Neuronal stem cell (in vitro differentiated cells): ENCODE results near the gene PPP1R2.
A peak's percentile ranks its signal among the peaks of the same experiment; 100 is the strongest.

ENCODE experiments used
- DNase-seq: peaks from one replicate; pipeline ENCODE4 v3.0.0-alpha.2; 2013; ENCODE audit warnings: low spot score
- H2AFZ ChIP-seq: one replicate; pipeline ENCODE4 v1.6.1; 2013; ENCODE audit warnings: mild to moderate bottlenecking, low read length, inconsistent platforms
- H2AK5ac ChIP-seq: 2 replicates; pipeline ENCODE4 v1.6.1; 2013; ENCODE audit warnings: low read depth, mild to moderate bottlenecking, inconsistent platforms, low read length, moderate library complexity, mixed read lengths
- H2BK120ac ChIP-seq: 2 replicates; pipeline ENCODE4 v1.6.1; 2013; ENCODE audit warnings: low read depth, mild to moderate bottlenecking, inconsistent platforms, low read length, moderate library complexity, mixed read lengths
- H2BK12ac ChIP-seq: one replicate; pipeline ENCODE4 v1.6.1; 2013; ENCODE audit warnings: low read length, inconsistent platforms
- H2BK15ac ChIP-seq: 2 replicates; pipeline ENCODE4 v1.6.1; 2013; ENCODE audit warnings: mild to moderate bottlenecking, low read length, inconsistent platforms, mixed read lengths
- H2BK5ac ChIP-seq: one replicate; pipeline ENCODE4 v1.6.1; 2013; ENCODE audit warnings: inconsistent platforms, mild to moderate bottlenecking, low read length, moderate library complexity
- H3K14ac ChIP-seq: one replicate; pipeline ENCODE4 v1.6.1; 2013; ENCODE audit warnings: low read length, inconsistent platforms
- H3K18ac ChIP-seq: 2 replicates; pipeline ENCODE4 v1.6.1; 2013; ENCODE audit warnings: low read length, inconsistent platforms
- H3K23ac ChIP-seq: 2 replicates; pipeline ENCODE4 v1.6.1; 2013; ENCODE audit warnings: low read depth, mild to moderate bottlenecking, mixed read lengths, low read length, inconsistent platforms; ENCODE audit not compliant: poor library complexity
- H3K27ac ChIP-seq: replicated peaks from 3 replicates; pipeline ENCODE4 v1.5.1; 2013; ENCODE audit warnings: low read length, inconsistent platforms
- H3K27me3 ChIP-seq, 3 experiments: 2 replicates each; pipeline ENCODE4 v1.6.1; 2013; ENCODE audit warnings: low read length in 3 of 3, mild to moderate bottlenecking in 2 of 3, inconsistent platforms in 1 of 3, low read depth in 1 of 3, mixed read lengths in 1 of 3, moderate library complexity in 1 of 3; ENCODE audit not compliant: control insufficient read depth in 3 of 3, insufficient read depth in 3 of 3
- H3K36me3 ChIP-seq, 2 donors: replicated peaks in 1 of 2; 2 replicates each; pipeline ENCODE4 v1.6.1; 2013; ENCODE audit warnings: low read length in 2 of 2; ENCODE audit not compliant: control insufficient read depth in 2 of 2, insufficient read depth in 2 of 2
- H3K4ac ChIP-seq: 2 replicates; pipeline ENCODE4 v1.6.1; 2013; ENCODE audit warnings: inconsistent platforms, mild to moderate bottlenecking, low read length, moderate library complexity
- H3K4me1 ChIP-seq, 2 donors: 1 replicate in 1 of 2; 2 replicates in 1 of 2; pipeline ENCODE4 v1.6.1; 2013; ENCODE audit warnings: low read length in 2 of 2, low read depth in 1 of 2; ENCODE audit not compliant: control insufficient read depth in 2 of 2, insufficient read depth in 1 of 2
- H3K4me2 ChIP-seq: one replicate; pipeline ENCODE4 v1.6.1; 2013; ENCODE audit warnings: mild to moderate bottlenecking, low read length, inconsistent platforms; ENCODE audit not compliant: insufficient read depth, poor library complexity, severe bottlenecking
- H3K4me3 ChIP-seq, 2 donors: 2 replicates each; pipeline ENCODE4 v1.5.1; 2013; ENCODE audit warnings: low read length in 2 of 2, mild to moderate bottlenecking in 2 of 2, inconsistent platforms in 1 of 2, moderate library complexity in 1 of 2
- H3K79me1 ChIP-seq: one replicate; pipeline ENCODE4 v1.6.1; 2013; ENCODE audit warnings: low read depth, mild to moderate bottlenecking, inconsistent platforms, low read length, moderate library complexity
- H3K9ac ChIP-seq: one replicate; pipeline ENCODE4 v1.6.1; 2013; ENCODE audit warnings: mild to moderate bottlenecking, low read depth, low read length, inconsistent platforms; ENCODE audit not compliant: poor library complexity
- H3K9me3 ChIP-seq, 2 donors: replicated peaks in 1 of 2; 2 replicates each; pipeline versions ENCODE3 to v1.6.1; 2013; ENCODE audit warnings: low read length in 2 of 2, mild to moderate bottlenecking in 2 of 2, inconsistent platforms in 1 of 2, low read depth in 1 of 2, mixed read lengths in 1 of 2, moderate library complexity in 1 of 2; ENCODE audit not compliant: control insufficient read depth in 2 of 2, insufficient read depth in 1 of 2
- H4K8ac ChIP-seq: one replicate; pipeline ENCODE4 v1.6.1; 2013; ENCODE audit warnings: low read depth, mild to moderate bottlenecking, inconsistent platforms, low read length, moderate library complexity
- H4K91ac ChIP-seq: one replicate; pipeline ENCODE4 v1.6.1; 2013; ENCODE audit warnings: low read length, low read depth, mild to moderate bottlenecking, inconsistent platforms; ENCODE audit not compliant: poor library complexity
- WGBS, 2 donors: extraction: QIAGEN DNeasy Blood & Tissue Kit; methylation state at CpG; one replicate each; pipeline ENCODE4 v1.1.7; 2013; ENCODE audit warnings: missing lambda C conversion rate in 2 of 2, mixed read lengths in 1 of 2; ENCODE audit not compliant: insufficient read length in 2 of 2, insufficient replicate concordance in 1 of 2; ENCODE audit errors: extremely low coverage in 2 of 2; 5-methylcytosine and 5-hydroxymethylcytosine counted together

Gene PPP1R2

DNA sequence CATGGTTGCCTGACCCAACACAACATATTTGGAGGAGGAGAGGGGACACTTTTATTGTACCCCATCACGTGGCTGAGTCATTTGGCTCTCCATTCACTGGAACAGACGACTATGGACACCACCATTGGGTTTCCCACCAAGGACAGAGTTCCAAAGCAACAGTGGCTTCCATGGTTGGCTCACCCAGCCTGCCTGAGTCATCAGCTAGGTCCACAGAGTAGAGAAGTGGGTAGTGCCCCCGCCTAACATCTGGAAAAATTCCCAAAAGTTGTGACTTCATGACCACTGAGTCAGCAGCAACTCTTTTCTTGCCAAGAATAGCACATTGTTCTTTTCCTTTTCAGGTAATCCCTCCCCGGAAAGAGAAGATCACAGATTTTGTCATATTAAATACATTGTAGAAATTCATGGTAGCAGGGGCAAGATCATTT, 3.0 kb upstream of the PPP1R2 start:
- Histone ChIP-seq H3K9me3 (no peaks in the 10 kb centered on the region), H3K23ac (no peak overlapping the region), H2AFZ (no peak overlapping the region), H3K27me3 (peaks cover 0 to 30% (median 12%) of the 10 kb centered on the region in 3 experiments), H3K4me2 (no peak overlapping the region), H4K91ac (no peak overlapping the region), H4K8ac (no peak overlapping the region), H2BK5ac (no peak overlapping the region), H2BK120ac (no peak overlapping the region), H3K27ac (no peak overlapping the region), H2BK12ac (no peak overlapping the region), H2BK15ac (no peak overlapping the region), H3K4ac (no peak overlapping the region), H3K36me3 (no peaks in the 10 kb centered on the region), H3K4me1 (peaks cover 6 to 16% of the 10 kb centered on the region in 2 donors), H2AK5ac (no peak overlapping the region), H3K9ac (no peak overlapping the region), H3K18ac (no peak overlapping the region), H3K14ac (no peak overlapping the region), H3K4me3 (no peak overlapping the region), H3K79me1 (no peaks in the 10 kb centered on the region)
- no peak for DNase-seq
- no CpG with 5 or more reads among the region's 4 CpGs for WGBS, 2 donors

DNA sequence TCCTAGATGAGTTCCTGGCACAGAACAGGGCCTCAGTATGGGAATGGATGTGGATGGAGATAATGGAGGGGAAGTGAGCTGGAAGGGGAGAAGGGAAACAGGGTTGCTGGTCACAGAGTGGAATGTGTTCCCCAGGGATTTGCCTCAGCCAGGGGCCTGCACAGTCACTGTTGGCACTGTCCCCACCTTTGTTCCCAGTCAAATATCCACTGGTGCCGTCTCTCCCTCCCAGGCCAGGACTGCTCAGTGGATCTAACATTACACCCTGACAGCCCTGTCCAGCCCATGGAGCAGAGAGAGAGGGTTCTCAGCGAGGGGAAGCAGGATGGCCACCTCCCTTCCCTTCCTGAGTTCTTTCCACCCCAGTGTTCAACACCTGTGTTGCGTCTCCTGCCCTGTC, 1.5 kb upstream of the PPP1R2 start:
- Histone ChIP-seq H3K9ac (no peak overlapping the region), H2AK5ac (no peak overlapping the region), H3K36me3 (peaks cover 0 to 3% of the 10 kb centered on the region in 2 donors), H3K9me3 (no peaks in the 10 kb centered on the region), H2AFZ (peak overlapping the region; percentile 89), H3K18ac (no peak overlapping the region), H3K4me1 (peaks cover 6 to 16% of the 10 kb centered on the region in 2 donors), H2BK120ac (no peak overlapping the region), H2BK15ac (no peak overlapping the region), H2BK5ac (no peak overlapping the region), H3K27me3 (peaks cover 0 to 27% (median 12%) of the 10 kb centered on the region in 3 experiments), H3K14ac (no peak overlapping the region), H3K4me2 (no peak overlapping the region), H3K23ac (no peak overlapping the region), H3K79me1 (no peaks in the 10 kb centered on the region), H2BK12ac (no peak overlapping the region), H3K4ac (no peak overlapping the region), H4K91ac (no peak overlapping the region), H3K27ac (no peak overlapping the region), H4K8ac (no peak overlapping the region), H3K4me3 (no peak overlapping the region)
- no peak for DNase-seq
- no CpG with 5 or more reads among the region's 3 CpGs for WGBS, 2 donors

DNA sequence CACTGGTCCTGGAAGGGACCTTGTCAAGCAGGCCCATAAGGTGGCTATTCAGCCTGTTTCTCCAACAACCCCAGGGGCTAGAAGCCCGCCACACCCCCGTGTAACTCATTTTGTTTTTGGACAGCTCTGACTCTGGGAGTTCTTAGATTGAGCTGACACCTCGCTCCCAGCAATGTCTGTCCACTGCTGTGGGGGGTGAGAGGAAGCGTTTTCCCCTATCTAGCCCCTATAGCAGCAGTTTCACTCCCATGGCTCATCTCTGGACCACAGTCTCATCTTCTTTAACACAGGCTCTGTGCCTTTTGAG, 1.1 kb upstream of the PPP1R2 start:
- Histone ChIP-seq H3K9me3 (no peaks in the 10 kb centered on the region), H3K27ac (no peak overlapping the region), H4K8ac (no peak overlapping the region), H3K23ac (no peak overlapping the region), H2BK15ac (no peak overlapping the region), H3K14ac (no peak overlapping the region), H3K36me3 (peaks cover 0 to 3% of the 10 kb centered on the region in 2 donors), H3K9ac (no peak overlapping the region), H2AFZ (peak overlapping the region; percentile 89), H2BK12ac (no peak overlapping the region), H4K91ac (no peak overlapping the region), H3K4me1 (peaks cover 6 to 16% of the 10 kb centered on the region in 2 donors), H3K4me2 (no peak overlapping the region), H2BK120ac (no peak overlapping the region), H3K18ac (peak overlapping the region; percentile 48), H3K4me3 (peak overlapping the region in 1 of 2 donors; percentile 81), H3K27me3 (peaks cover 0 to 27% (median 12%) of the 10 kb centered on the region in 3 experiments), H2BK5ac (no peak overlapping the region), H3K4ac (no peak overlapping the region), H3K79me1 (no peaks in the 10 kb centered on the region), H2AK5ac (no peak overlapping the region)
- no peak for DNase-seq
- no CpG with 5 or more reads among the region's 4 CpGs for WGBS, 2 donors

DNA sequence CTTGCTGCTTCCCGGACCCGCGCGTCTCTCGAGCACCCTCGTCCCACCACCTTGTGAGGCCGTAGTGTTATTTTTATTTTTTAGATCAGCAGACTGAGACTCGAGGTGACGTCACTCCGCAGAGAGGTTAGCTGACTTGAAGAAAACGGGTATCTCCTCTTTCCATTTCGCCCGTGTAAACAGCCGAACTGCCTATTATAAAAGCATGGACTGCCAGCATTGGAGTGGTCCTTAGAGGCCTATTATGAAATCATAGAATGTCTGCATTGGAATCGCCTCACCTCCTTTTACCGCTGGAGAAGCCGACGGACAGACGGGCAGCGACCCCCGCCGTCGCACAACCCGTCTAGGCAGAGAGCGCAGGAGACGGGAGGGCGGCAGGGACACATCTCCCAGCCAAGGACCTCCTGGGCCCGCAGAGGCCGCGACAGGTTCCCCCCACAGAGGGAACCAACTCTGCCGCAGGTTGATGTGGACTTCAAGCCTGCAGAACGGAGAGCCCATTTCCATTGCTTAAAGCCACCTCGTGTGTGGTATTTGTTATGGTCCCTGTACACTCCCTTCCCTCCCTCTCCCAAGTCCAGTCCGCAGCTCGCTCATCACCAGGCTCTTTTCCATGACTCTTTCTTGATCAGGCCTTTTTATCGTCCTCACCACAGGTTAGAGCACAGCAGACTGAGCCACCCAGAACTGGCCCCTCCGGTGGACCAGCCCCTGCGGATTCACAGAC, 540 bp upstream of the PPP1R2 start:
- no peak overlapping the region for H3K14ac ChIP-seq
- peak overlapping the region; percentile 89 for H2AFZ ChIP-seq
- no peak overlapping the region for H3K27ac ChIP-seq
- no peak overlapping the region for H2BK120ac ChIP-seq
- H4K8ac ChIP-seq: no peak overlapping the region
- H3K4ac ChIP-seq: no peak overlapping the region
- no peaks in the 10 kb centered on the region for H3K9me3 ChIP-seq
- no peak overlapping the region for H3K23ac ChIP-seq
- peaks cover 0 to 3% of the 10 kb centered on the region in 2 donors for H3K36me3 ChIP-seq
- no CpG with 5 or more reads among the region's 38 CpGs for WGBS, 2 donors
- H3K27me3 ChIP-seq: peaks cover 0 to 27% (median 12%) of the 10 kb centered on the region in 3 experiments
- H3K4me2 ChIP-seq: peak overlapping the region; percentile 72
- no peak overlapping the region for H2BK5ac ChIP-seq
- H3K79me1 ChIP-seq: no peaks in the 10 kb centered on the region
- H3K9ac ChIP-seq: peak overlapping the region; percentile 24
- peak; percentile 24 for DNase-seq
- H3K4me3 ChIP-seq: peak overlapping the region; percentile 81 to 85
- peaks cover 6 to 16% of the 10 kb centered on the region in 2 donors for H3K4me1 ChIP-seq
- H2BK12ac ChIP-seq: no peak overlapping the region
- no peak overlapping the region for H2AK5ac ChIP-seq
- H2BK15ac ChIP-seq: no peak overlapping the region
- no peak overlapping the region for H4K91ac ChIP-seq
- H3K18ac ChIP-seq: peak overlapping the region; percentile 48
